Activated CD4-positive, alpha-beta T cell treated with anti-CD3 and anti-CD28 coated beads for 48 hours (primary cell): ENCODE data around the gene GUCY1A1.
"Not testable (repeated sequence)": the region's sequence is repeated elsewhere in the genome, so short reads cannot be mapped to it uniquely, and the experiment has no call there.

Source experiments
- DNase-seq: peaks from one replicate; pipeline ENCODE4 v3.0.0-alpha.2; 2020

GUCY1A1 gene, protein sequence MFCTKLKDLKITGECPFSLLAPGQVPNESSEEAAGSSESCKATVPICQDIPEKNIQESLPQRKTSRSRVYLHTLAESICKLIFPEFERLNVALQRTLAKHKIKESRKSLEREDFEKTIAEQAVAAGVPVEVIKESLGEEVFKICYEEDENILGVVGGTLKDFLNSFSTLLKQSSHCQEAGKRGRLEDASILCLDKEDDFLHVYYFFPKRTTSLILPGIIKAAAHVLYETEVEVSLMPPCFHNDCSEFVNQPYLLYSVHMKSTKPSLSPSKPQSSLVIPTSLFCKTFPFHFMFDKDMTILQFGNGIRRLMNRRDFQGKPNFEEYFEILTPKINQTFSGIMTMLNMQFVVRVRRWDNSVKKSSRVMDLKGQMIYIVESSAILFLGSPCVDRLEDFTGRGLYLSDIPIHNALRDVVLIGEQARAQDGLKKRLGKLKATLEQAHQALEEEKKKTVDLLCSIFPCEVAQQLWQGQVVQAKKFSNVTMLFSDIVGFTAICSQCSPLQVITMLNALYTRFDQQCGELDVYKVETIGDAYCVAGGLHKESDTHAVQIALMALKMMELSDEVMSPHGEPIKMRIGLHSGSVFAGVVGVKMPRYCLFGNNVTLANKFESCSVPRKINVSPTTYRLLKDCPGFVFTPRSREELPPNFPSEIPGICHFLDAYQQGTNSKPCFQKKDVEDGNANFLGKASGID

DNA sequence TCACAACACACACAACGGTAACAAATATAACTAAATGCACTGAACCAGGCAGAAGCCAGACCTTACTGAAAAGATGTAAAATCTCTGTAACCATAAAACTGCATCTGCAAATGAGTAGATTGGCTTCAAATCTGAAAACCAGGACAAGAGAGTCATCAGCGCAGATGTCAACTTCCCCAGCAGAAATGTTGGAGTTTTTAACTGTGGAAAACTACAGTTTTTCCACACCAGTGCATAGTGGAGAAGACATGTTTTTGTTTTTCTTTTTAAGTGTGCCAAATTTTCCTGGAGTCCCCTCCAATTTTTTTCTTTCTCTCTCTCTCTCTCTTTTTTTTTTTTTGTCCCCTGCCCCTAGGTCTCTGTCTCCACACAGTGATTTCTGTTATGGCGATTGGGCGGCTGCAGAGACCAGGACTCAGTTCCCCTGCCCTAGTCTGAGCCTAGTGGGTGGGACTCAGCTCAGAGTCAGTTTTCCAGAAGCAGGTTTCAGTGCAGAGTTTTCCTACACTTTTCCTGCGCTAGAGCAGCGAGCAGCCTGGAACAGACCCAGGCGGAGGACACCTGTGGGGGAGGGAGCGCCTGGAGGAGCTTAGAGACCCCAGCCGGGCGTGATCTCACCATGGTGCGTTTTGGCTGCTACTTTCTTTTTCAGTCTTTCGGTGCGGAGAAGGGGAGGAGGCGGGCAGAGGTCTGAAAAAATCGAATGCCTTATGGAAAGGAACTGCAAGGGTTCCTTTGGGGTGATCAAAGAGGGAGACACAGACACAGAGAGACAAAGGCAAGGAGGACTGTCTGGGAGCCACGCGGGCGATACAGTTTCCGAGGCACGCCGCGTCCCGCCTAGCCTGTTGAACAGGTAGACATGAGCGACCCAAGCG lies at the start of gene GUCY1A1:
Gene GUCY1A1, plus strand, starts transcription at position 505 of the 878 bp plus-strand sequence. CDS start 30,020 bp downstream, outside the sequence.
- DNase-seq = no peak

DNA sequence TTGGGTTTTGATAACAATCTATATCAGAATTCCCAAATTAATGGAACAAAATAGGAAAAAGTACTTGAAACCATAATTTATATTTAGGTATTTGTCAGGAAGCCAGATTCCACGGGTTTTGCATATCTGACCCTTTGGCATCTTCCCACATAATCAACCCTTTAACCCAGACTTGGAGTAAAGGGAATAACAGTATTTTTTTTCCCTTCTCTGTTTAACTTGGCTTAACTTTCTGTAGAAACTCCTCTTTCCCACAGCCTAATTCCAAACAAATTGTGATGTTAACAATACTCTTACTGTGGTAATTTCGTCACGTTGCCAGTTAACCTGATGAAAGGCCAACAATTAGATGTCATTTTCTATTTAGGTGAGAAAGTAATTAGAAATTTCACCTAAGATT lies 49.4 kb upstream of the GUCY1A1 start:
- DNase-seq = no peak

DNA sequence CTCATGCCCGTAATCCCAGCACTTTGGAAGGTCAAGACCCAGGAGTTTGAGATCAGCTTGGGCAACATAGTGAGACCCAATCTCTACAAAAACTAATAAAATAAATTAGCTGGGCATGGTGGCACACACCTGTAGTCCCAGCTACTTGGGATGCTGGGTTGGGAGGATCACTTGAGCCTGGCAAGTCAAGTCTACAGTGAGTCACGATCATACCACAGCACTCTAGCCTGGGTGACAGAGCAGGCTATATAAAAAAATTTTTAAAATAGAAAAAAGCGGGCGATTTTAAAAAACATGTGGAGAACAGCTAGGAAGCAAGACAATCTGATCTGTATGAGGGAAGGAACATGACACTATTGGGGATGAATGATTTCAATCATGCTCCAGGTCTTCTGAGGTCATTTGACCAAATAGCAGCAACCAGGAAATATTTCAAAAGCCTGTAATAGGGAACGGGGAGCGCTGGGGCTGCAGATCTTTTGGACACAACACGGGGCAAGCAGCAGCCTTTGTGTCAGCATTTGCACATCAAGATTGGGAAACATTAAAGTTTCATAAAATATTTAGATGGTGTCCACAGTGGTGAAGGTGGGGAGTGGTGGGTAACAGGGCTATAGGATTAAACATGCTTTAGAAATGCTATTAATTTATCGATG lies 48.3 kb upstream of the GUCY1A1 start:
- no peak for DNase-seq

DNA sequence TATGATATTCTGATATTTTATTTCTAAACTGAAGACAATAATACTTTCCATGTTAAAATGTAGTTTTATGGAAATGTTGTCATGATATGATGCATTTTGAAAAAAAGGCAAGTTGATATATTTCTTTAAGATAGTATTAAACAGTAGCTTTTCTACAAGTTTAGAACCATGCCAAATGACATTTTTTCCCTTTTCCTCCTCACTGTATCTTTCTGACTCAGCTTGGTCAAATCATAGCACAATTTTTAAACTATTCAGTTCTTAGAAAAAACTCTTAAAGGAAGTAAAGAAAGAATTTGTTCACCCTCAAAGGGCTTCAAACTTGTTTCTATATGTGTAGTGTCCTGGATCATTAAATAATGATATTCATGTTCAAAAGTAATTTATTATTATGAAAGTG lies 46.0 kb upstream of the GUCY1A1 start:
- no peak for DNase-seq

DNA sequence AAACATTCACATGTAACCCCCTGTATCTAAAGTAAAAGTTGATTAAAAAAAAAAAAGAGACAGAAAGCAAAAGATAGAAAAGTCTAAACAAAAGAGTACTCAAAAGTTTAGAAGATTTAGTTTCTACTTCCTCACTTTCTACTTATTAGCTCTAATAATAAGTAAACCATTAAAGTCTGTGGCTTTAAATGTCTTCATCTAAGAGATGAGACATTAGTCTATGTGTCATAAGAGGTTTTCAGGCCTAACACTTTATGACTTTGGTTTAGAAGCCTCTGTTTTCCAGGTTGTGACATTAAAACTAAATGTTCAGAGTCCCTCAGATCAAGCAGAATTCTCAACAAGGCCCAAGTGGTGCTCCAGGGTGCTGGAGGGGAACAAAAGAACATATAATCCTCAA lies 42.2 kb upstream of the GUCY1A1 start:
- DNase-seq = no peak

DNA sequence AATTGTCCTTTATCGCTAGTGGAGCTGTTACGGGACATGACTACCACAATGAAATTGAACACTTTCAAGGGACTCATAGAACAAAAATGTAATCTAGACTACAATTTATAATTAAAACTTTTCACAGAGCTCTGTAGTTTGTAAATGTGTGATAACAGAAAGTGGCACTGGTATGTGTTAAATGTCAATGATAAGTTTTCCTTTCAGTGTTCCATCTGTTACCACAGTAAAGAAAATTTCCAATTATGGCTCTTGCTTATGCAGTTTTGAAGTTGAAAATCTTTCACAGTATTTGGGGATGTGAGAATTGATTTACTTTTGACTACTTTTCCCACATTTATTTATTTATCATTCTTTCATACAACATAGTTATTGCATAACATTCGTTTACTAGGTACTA lies 40.1 kb upstream of the GUCY1A1 start:
- no peak for DNase-seq

DNA sequence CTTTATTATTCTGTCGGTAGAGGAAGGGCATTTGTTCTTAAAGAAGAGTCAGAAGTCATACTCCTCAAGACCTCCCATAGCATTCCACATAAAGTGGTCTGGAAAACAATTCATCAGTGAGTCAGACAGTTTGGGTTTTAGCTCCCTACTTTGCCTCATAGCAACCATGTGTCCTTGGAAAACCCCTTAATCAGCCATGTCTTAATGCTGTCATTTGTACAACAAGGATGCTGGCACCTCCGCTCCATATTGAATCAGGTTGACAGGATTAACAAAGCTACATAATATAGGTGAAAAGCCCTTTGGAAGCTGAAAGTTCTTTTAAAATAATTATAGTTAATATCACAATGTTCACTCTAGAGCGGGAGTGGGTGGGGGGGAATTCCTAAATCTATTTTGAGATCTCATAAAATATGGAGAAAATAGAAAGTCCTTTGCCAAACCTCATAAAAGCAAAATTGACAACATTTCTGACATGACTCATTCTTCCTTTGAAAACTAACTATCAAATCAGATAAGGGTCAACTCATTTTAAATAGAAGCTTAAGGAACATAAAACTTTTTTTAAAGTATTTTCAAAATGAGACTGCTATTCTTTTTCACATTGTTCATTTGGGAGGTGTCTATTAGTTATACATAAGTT lies 37.3 kb upstream of the GUCY1A1 start:
- DNase-seq = no peak

DNA sequence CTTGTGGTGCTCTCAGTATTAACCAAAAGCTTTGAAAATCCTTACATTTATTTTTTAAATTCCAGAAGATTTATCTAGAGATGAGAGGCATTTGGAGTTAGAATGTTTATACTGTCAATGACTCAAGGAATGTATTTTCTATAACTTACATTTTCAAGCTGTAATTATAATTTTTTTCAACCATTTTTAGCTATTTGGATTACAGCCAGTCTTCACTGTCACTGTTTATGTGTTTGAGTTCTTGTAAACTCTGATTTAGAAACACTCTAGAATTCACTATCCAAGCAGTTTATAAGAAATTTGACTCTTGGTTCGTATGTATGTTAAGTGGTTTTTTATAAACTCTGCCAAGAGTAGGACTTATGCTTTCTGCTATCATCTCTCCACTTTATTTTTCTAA lies 36.7 kb upstream of the GUCY1A1 start:
- DNase-seq = no peak

DNA sequence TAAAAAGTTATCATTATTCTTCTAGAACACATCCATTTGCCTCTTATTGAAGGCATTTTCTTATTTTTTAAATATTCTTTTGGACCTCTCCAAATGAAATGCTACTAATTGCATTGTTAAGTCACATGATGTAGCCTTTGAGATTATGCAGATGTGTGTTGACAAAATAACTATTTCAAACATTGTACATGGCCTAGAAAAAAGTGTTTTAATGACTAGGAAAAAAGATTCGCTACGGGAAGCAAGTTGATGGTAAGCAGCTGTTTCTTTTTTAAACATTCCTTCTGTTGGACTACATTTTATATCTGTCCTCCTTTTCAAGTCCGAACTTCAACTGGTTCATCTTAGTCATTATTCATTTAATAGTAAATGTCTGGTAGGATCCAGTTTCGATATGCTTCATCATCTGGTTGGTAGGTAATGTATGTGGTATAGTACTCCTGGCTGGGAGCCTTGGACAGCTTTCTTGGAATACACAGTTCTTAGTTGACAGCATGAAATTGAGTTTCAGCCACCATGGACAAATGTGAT lies 34.3 kb upstream of the GUCY1A1 start:
- DNase-seq = no peak

DNA sequence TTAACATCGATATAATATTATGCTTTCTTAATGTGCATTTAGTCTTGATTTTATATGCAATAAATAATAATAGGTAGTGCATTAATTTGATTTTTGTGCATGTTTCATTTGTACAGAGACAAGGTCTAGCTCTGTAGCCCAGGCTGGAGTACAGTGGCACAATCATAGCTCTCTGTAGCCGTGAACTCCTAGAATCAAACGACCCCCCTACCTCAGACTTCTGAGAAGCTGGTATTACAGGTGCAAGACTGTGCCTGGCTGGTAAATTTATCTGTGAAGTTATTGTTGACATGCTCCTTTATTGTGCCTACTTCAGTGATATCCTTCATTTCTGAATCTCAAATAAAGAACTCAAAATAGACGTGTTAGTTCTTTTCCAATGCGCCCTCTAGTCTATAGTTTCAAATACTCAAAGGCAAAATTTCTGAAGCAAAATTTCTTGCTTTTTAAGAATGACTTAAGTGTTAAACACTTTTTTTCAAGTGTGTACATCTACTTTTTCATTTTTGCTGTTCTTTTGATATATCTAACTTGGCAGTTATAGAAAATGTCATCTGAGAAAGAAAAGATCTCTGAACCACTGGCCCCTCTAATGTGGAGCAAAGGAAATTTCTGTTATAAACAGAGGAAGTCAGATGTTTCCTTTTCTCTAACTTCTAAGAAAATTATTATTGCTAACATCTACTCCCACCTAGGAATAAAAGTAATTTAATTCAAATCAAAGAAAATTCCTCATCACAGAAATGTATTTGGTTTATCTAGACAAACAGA lies 28.3 kb upstream of the GUCY1A1 start:
- no peak for DNase-seq

DNA sequence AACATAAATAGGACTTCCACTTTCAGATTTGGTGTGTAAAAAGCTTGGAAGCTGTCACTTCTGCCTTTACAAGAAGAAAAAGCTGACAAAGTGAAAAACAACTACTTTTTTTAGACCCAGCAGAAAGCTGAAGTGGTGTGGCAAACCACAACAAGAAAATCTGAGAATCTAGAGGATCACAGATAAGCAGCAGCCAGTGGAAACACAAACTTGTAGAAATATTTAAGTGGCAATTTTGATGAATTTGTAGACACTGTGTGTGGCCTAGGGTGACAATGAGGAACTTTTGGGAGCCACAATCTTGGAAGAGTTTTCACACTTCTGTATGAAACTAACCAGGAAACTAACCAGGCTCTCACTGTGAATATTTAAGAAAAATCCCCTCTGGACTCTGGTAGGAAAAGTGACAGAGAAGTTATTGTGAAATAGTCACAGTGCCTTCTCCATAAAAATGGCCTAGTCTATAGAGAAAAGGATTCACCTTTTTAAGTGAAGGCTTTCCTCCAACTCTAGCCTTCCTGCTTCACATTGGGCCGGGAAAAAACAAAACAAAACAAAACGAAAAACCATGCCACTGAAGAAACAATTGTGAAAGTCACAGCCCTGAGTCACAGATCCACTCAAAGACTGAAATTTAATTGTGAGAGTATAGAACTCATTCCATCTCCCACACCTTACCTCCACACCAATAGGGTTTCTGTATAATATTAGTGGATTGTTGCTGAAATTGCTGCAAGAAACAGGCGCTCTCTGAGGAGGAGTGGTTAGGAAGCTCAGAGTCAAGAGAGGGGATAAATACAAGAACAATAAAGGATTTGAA lies 26.7 kb upstream of the GUCY1A1 start:
- no peak for DNase-seq

DNA sequence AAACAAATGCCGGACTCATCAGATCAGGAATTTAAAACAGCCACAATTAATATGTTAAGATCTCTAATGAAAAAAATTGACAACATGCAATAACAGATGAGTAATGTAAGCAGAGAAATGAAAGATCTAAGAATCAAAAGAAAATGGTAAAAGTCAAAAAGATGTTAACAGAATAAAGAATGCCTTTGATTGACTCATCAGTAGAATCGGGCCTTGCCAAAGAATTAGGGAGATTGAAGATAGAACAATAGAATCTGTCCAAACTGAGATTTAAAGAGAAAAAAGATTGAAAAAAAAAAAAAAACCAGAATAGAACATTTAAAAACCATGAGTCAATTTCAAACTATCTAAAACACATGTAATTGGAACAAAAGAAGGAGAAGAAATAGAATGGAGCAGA lies 25.9 kb upstream of the GUCY1A1 start:
- no peak for DNase-seq

DNA sequence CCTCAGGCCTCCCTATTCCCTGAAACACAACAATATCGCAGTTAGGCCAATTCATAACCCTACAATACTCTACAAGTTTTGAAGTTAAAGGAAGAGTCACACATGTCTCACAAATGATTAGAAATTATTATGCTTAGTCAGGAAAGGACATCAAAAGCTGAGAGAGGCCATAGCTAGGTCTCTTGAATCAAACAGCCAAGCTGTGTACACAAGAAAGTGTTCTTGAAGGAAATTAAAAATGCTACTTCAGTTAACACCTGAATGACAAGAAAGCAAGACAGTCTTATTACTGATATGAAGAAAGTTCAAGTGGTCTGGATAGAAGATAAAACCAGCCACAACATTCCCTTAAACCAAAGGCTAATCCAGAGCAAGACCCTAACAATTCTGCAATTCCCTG lies 23.6 kb upstream of the GUCY1A1 start:
- no peak for DNase-seq

DNA sequence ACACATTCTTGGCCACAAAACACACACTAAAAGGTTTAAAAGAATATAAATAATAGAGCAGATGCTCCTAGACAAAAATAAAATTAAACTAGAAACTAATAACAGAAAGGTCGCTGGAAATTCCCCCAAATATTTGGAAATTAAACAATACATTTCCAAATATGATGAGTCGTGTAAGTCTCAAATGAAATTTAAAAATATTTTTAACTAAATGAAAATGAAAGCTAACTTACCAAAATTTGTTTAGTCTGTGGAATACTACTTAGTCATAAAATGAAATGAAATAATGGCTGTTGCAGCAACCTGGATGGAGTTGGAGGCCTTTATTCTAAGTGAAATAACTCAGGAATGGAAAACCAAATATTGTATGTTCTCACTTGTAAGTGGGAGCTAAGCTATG lies 20.6 kb upstream of the GUCY1A1 start:
- no peak for DNase-seq

DNA sequence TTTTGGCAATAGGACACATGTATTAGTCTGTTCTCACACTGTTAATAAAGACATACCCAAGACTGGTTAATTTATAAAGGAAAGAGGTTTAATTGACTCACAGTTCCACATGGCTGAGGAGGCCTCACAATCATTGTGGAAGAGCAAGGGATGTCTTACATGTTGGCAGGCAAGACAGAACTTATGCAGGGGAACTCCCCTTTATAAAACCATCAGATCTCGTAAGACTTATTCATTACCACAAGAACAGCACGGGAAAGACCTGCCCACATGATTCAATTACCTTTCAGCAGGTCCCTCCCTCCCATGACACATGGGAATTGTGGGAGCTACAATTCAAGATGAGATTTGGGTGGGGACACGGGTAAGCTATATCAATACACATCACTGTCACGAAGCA lies 15.9 kb upstream of the GUCY1A1 start:
- not testable (repeated sequence) for DNase-seq

DNA sequence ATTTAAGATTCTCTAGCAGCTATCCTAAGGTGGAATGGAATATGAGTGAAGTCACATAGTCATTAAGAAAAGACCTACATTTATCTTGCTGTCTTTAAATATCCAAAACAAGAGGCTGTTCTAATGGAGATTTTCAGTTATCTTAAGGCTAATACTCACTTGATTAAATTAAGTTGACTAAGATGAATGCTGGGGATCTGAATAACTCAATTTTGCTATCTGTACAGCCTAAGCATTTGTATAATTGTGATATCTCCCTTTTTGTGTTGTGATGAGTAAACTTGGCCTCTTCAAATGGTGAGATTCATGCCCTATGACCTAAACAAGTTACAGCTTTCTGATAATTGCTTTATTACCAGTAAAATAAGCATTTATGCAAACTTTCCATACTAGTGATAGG lies 13.6 kb upstream of the GUCY1A1 start:
- no peak for DNase-seq

DNA sequence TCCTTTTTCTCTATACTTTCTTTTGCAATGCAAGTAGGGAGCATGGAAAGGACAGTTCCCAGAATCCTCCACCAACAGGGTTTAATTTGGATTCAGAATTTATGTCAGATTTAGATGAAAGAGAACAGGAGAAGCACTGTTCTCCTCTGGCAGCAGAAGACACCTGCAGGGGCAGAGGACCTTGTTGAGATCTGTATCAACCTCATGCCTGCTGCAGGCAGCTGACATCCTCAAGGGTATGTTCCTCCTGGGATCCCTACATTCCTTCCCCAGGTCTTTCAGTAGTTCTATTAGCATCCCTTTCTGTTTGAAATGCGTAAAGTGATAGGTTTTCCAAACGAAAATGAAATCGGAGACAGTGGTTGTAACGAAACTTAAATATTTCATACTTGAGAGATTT lies 10.6 kb upstream of the GUCY1A1 start:
- DNase-seq = no peak

DNA sequence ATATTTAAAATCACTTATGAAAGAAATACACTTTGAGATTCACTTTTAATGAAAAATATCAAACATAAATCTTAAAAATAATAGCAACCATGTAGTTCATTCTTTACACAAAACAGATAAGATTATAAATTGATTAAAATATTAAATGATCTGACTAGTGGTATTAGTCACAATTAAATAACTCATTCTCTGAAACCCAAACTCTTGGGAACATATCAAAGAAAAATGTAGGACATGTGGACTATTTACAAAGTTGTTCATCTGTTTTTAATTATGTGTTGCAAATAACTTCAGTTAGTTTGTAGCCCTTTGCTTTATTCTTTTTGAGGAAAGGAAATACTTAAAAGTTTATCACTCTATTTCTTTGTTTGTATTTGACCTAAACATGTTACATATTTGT lies 9.5 kb upstream of the GUCY1A1 start:
- no peak for DNase-seq

DNA sequence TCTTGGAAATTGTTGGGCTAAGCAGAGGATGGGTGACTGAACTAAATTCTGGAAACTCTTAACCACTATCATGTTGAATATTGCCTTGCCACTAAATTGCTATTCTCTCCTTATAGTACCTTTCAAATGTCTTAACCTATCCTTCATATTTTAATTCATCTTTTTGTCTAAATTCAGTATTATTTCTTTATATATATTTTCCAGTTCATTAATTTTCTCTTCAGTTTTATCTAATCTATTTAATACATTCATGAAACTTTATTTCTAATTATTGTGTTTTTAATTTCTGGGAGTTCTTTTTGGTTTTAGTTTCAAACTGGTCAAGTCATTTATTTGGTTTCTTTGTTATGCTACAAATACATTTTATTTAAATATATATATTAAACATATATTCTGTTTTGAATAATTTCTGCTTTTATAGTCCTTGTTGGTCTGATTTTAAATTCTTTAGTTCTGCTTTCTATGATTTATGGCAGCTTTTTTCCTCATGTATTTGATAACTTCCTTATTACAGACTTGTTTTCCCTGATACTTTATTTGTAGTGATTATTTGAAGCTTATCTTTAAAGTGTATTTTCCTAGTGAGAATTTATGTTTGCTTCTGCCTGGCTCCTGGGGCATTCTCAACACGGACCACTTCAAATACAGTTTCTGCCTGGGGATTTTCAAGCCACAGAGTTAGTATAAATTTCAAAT lies 8.5 kb upstream of the GUCY1A1 start:
- no peak for DNase-seq

DNA sequence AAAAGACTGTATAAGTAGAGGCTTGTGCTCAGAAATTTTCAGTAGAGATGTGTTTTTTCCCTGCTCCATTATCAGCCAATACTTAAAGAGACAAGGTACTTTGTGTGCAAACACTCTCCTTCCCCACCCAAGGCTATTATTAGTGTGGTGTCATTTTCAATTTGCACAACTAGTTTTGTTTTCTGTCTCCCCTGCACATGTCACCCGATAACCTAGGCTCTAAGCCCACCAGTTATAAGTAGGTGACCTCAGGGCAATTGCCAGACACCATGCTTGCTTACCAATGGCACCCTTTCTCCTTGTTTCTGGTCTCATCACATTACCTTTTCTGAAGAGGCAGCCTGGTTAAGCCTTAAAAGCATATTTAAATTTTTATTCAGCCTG lies 8.0 kb upstream of the GUCY1A1 start:
- no peak for DNase-seq
